Measurements from ENCODE around the gene FBXL7. TPM values are rescaled to one million over a fixed set of nuclear protein-coding genes. Genes with fewer than 3 reads are reported as not detected.
A peak's percentile ranks its signal among the peaks of the same experiment; 100 is the strongest.

The FBXL7 gene
- total RNA-seq, 4 donors from 2014 or later, result 6.5 to 37.0 (median 19.7) TPM

GRCh38 chr5:15731699-15732098 is 231.7 kb downstream of the FBXL7 start:
- Histone ChIP-seq H3K4me1 (no peaks in the 10 kb centered on the region), H3K36me3 (no peaks in the 10 kb centered on the region), H3K27me3 (no peaks in the 10 kb centered on the region), H3K9me3 (peaks cover 0 to 14% of the 10 kb centered on the region in 2 donors), H3K4me3 (no peak overlapping the region), H3K27ac (no peak overlapping the region)
- intact Hi-C loops (cut with DNase I; ENCODE audit: low total_unique reads), result no loop called here
- TF ChIP-seq CTCF (IDR thresholded peaks at IDR 0.05), result no peak
- no peak for TF ChIP-seq POLR2A (IDR thresholded peaks at IDR 0.05)
- no peak for DNase-seq

GRCh38 chr5:15734058-15734457 is 234.1 kb downstream of the FBXL7 start:
- Histone ChIP-seq H3K27ac (no peak overlapping the region), H3K27me3 (no peaks in the 10 kb centered on the region), H3K4me1 (peaks cover 0 to 6% of the 10 kb centered on the region in 2 donors), H3K4me3 (no peak overlapping the region), H3K9me3 (no peaks in the 10 kb centered on the region), H3K36me3 (no peaks in the 10 kb centered on the region)
- TF ChIP-seq POLR2A (IDR thresholded peaks at IDR 0.05), result no peak
- TF ChIP-seq CTCF (IDR thresholded peaks at IDR 0.05), result no peak
- intact Hi-C loops (cut with DNase I; ENCODE audit: low total_unique reads), result no loop called here
- no peak for DNase-seq

GRCh38 chr5:15737036-15737821 is 237.2 kb downstream of the FBXL7 start:
- intact Hi-C loops (cut with DNase I; ENCODE audit: low total_unique reads), result no loop called here
- peaks cover 0 to 13% of the 10 kb centered on the region in 2 donors for H3K4me1 ChIP-seq
- H3K36me3 ChIP-seq, result no peaks in the 10 kb centered on the region
- H3K27me3 ChIP-seq, result no peaks in the 10 kb centered on the region
- peak overlapping the region; percentile 23 to 40 for H3K27ac ChIP-seq
- H3K4me3 ChIP-seq, result no peak overlapping the region
- H3K9me3 ChIP-seq, result no peaks in the 10 kb centered on the region
- TF ChIP-seq CTCF (IDR thresholded peaks at IDR 0.05), result no peak
- TF ChIP-seq POLR2A (IDR thresholded peaks at IDR 0.05), result no peak
- DNase-seq, result no peak

- no peak for DNase-seq
- peak overlapping the region; percentile 23 to 40 for H3K27ac ChIP-seq
- intact Hi-C loops (cut with DNase I; ENCODE audit: low total_unique reads), result no loop called here
- H3K27me3 ChIP-seq, result no peaks in the 10 kb centered on the region
- no peaks in the 10 kb centered on the region for H3K36me3 ChIP-seq
- no peaks in the 10 kb centered on the region for H3K9me3 ChIP-seq
- TF ChIP-seq CTCF (IDR thresholded peaks at IDR 0.05) (no peak), POLR2A (IDR thresholded peaks at IDR 0.05) (no peak)
- H3K4me1 ChIP-seq, result peaks cover 0 to 13% of the 10 kb centered on the region in 2 donors
- H3K4me3 ChIP-seq, result no peak overlapping the region
Measured at GRCh38 chr5:15737871-15738664, 238.1 kb downstream of the FBXL7 start.

- intact Hi-C loops (cut with DNase I; ENCODE audit: low total_unique reads), result no loop called here
- Histone ChIP-seq H3K36me3 (no peaks in the 10 kb centered on the region), H3K27ac (no peak overlapping the region), H3K27me3 (no peaks in the 10 kb centered on the region), H3K4me1 (peaks cover 0 to 13% of the 10 kb centered on the region in 2 donors), H3K4me3 (no peak overlapping the region), H3K9me3 (no peaks in the 10 kb centered on the region)
- no peak for DNase-seq
- TF ChIP-seq POLR2A (IDR thresholded peaks at IDR 0.05) (no peak), CTCF (IDR thresholded peaks at IDR 0.05) (no peak)
Measured at GRCh38 chr5:15740383-15740782, 240.4 kb downstream of the FBXL7 start.
